SK-N-SH treated with all-trans-retinoic acid at 6 μM for 48 hours (cell line): ENCODE data around the gene GNAS-AS1.

Experiments used
- ATAC-seq: fragments of 200-7000 bp; cut with Tn5 transposase; 3 replicates; pipeline ENCODE4 v1.9.1; 2020; ENCODE audit warnings: mild to moderate bottlenecking, moderate library complexity
- ARNTL ChIP-seq: fragments of 450-650 bp; formaldehyde crosslinking; IDR thresholded peaks from 2 replicates; pipeline ENCODE4 v1.5.0; 2020; ENCODE audit warnings: low read depth, mild to moderate bottlenecking, moderate library complexity, borderline replicate concordance
- BACH2 ChIP-seq: fragments of 250-450 bp; sonication (Bioruptor Pico); IDR thresholded peaks from 2 replicates; pipeline ENCODE4 v1.9.0; 2021; ENCODE audit warnings: mild to moderate bottlenecking, borderline replicate concordance
- CREB5 ChIP-seq: fragments of 250-450 bp; sonication (Bioruptor Pico); IDR thresholded peaks from 2 replicates; pipeline ENCODE4 v1.5.1; 2020; ENCODE audit warnings: low read depth, mild to moderate bottlenecking, moderate library complexity
- CSDC2 ChIP-seq: fragments of 250-450 bp; sonication (Bioruptor Pico); IDR thresholded peaks from 2 replicates; pipeline ENCODE4 v1.5.0; 2020; ENCODE audit warnings: mild to moderate bottlenecking, moderate library complexity
- CSRNP3 ChIP-seq: fragments of 250-450 bp; sonication (Bioruptor Pico); IDR thresholded peaks from 2 replicates; pipeline ENCODE4 v1.5.1; 2021; ENCODE audit warnings: mild to moderate bottlenecking, moderate library complexity
- ESRRG ChIP-seq: fragments of 250-450 bp; sonication (Bioruptor Pico); IDR thresholded peaks from 2 replicates; pipeline ENCODE4 v1.6.1; 2021; ENCODE audit warnings: mild to moderate bottlenecking
- ISL1 ChIP-seq: fragments of 250-450 bp; sonication (Bioruptor Pico); IDR thresholded peaks from 2 replicates; pipeline ENCODE4 v2.1.2; 2022; ENCODE audit warnings: mild to moderate bottlenecking, moderate library complexity
- OSR1 ChIP-seq: fragments of 250-450 bp; sonication (Bioruptor Pico); IDR thresholded peaks from 2 replicates; pipeline ENCODE4 v1.8.0; 2022; ENCODE audit warnings: moderate library complexity, mild to moderate bottlenecking, inconsistent platforms
- PATZ1 ChIP-seq: fragments of 250-450 bp; sonication (Bioruptor Pico); IDR thresholded peaks from 2 replicates; pipeline ENCODE4 v1.8.0; 2020; ENCODE audit warnings: mild to moderate bottlenecking, moderate library complexity, borderline replicate concordance
- POU6F1 ChIP-seq: fragments of 250-450 bp; sonication (Bioruptor Pico); IDR thresholded peaks from 2 replicates; pipeline ENCODE4 v1.8.0; 2021; ENCODE audit warnings: low read depth, mild to moderate bottlenecking, moderate library complexity, borderline replicate concordance
- PPARA ChIP-seq: fragments of 250-450 bp; sonication (Bioruptor Pico); IDR thresholded peaks from 2 replicates; pipeline ENCODE4 v1.5.0; 2020; ENCODE audit warnings: mild to moderate bottlenecking, borderline replicate concordance
- RARB ChIP-seq: fragments of 250-450 bp; sonication (Bioruptor Pico); IDR thresholded peaks from 2 replicates; pipeline ENCODE4 v1.8.0; 2021; ENCODE audit warnings: mild to moderate bottlenecking, moderate library complexity
- SNAI2 ChIP-seq: fragments of 250-450 bp; sonication (Bioruptor Pico); IDR thresholded peaks from 2 replicates; pipeline ENCODE4 v1.5.0; 2020; ENCODE audit warnings: mild to moderate bottlenecking, moderate library complexity
- TCF4 ChIP-seq: fragments of 250-450 bp; sonication (Bioruptor Pico); IDR thresholded peaks from 2 replicates; pipeline ENCODE4 v1.8.0; 2021; ENCODE audit warnings: mild to moderate bottlenecking, moderate library complexity, borderline replicate concordance
- TOX ChIP-seq: fragments of 250-450 bp; sonication (Bioruptor Pico); IDR thresholded peaks from 2 replicates; pipeline ENCODE4 v1.8.0; 2021; ENCODE audit warnings: mild to moderate bottlenecking, moderate library complexity, borderline replicate concordance
- TSHZ2 ChIP-seq: fragments of 250-450 bp; sonication (Bioruptor Pico); IDR thresholded peaks from 2 replicates; pipeline ENCODE4 v1.5.0; 2020; ENCODE audit warnings: mild to moderate bottlenecking, moderate library complexity
- ZC3H10 ChIP-seq: fragments of 250-450 bp; sonication (Bioruptor Pico); IDR thresholded peaks from 2 replicates; pipeline ENCODE4 v1.5.1; 2021; ENCODE audit warnings: mild to moderate bottlenecking, moderate library complexity
- ZFP30 ChIP-seq: fragments of 450-650 bp; formaldehyde crosslinking; IDR thresholded peaks from 2 replicates; pipeline ENCODE4 v1.5.0; 2022; ENCODE audit warnings: mild to moderate bottlenecking, moderate library complexity
- ZNF565 ChIP-seq: fragments of 450-650 bp; formaldehyde crosslinking; conservative IDR thresholded peaks from 2 replicates; pipeline ENCODE4 v1.5.0; 2020; ENCODE audit warnings: low read depth, mild to moderate bottlenecking, moderate library complexity
- ZNF70 ChIP-seq: fragments of 450-650 bp; formaldehyde crosslinking; IDR thresholded peaks from 2 replicates; pipeline ENCODE4 v1.5.0; 2020; ENCODE audit warnings: mild to moderate bottlenecking, moderate library complexity
- ZNF8 ChIP-seq: fragments of 450-650 bp; formaldehyde crosslinking; IDR thresholded peaks from 2 replicates; pipeline ENCODE4 v1.5.0; 2020; ENCODE audit warnings: mild to moderate bottlenecking, moderate library complexity

Gene GNAS-AS1

GRCh38 chr20:58807801-58808200 is 42.9 kb downstream of the GNAS-AS1 start:
- ATAC-seq, result no peak
- TF ChIP-seq PATZ1 (CRISPR knock-in tag) (no peak), ZNF70 (CRISPR knock-in tag) (no peak), CREB5 (CRISPR knock-in tag) (no peak), ESRRG (CRISPR knock-in tag) (no peak), ARNTL (CRISPR knock-in tag) (no peak), SNAI2 (CRISPR knock-in tag) (no peak), ISL1 (CRISPR knock-in tag) (no peak), OSR1 (CRISPR knock-in tag) (no peak), POU6F1 (CRISPR knock-in tag) (no peak), CSRNP3 (CRISPR knock-in tag) (no peak), ZC3H10 (CRISPR knock-in tag) (no peak), RARB (CRISPR knock-in tag) (no peak), TCF4 (CRISPR knock-in tag) (no peak), CSDC2 (CRISPR knock-in tag) (no peak), ZNF8 (no peak), TOX (CRISPR knock-in tag) (no peak), PPARA (CRISPR knock-in tag) (no peak), BACH2 (no peak), ZFP30 (CRISPR knock-in tag) (no peak)

- ATAC-seq, result no peak
- TF ChIP-seq PATZ1 (CRISPR knock-in tag), result no peak
- no peak for TF ChIP-seq ZNF70 (CRISPR knock-in tag)
- no peak for TF ChIP-seq ISL1 (CRISPR knock-in tag)
- no peak for TF ChIP-seq PPARA (CRISPR knock-in tag)
- no peak for TF ChIP-seq TSHZ2 (CRISPR knock-in tag)
- no peak for TF ChIP-seq CREB5 (CRISPR knock-in tag)
- TF ChIP-seq SNAI2 (CRISPR knock-in tag), result no peak
- TF ChIP-seq ZNF565 (CRISPR knock-in tag), result no peak
- TF ChIP-seq ESRRG (CRISPR knock-in tag), result no peak
- no peak for TF ChIP-seq POU6F1 (CRISPR knock-in tag)
Observed at GRCh38 chr20:58803533-58803932, 47.2 kb downstream of the GNAS-AS1 start.
